Measurements from ENCODE around the gene PROK1. TPM values are rescaled to one million over a fixed set of nuclear protein-coding genes. Genes with fewer than 3 reads are reported as not detected.
A peak's percentile ranks its signal among the peaks of the same experiment; 100 is the strongest.

The PROK1 gene
- total and polyA plus RNA-seq, 2 experiments from 2014 or later = not detected

GRCh38 chr1:110477041-110477440 is 26.1 kb downstream of the PROK1 start:
- H3K36me3 Mint-ChIP-seq (ENCODE audit: low read depth) = no peaks in the 10 kb centered on the region
- TF ChIP-seq ZNF462 (CRISPR knock-in tag; IDR thresholded peaks at IDR 0.05) (no peak), CREB1 (CRISPR knock-in tag; IDR thresholded peaks at IDR 0.05; ENCODE audit: low read depth) (no peak), POLR2AphosphoS5 (IDR thresholded peaks at IDR 0.05; ENCODE audit: low read depth) (no peak)
- peaks cover 2% of the 10 kb centered on the region; the same call in 1 of the 2 replicates for H3K4me1 ChIP-seq (ENCODE audit: insufficient read depth)
- peaks cover 15% of the 10 kb centered on the region for H3K27me3 Mint-ChIP-seq (ENCODE audit: insufficient read depth, low read depth, poor library complexity)
- H2AFZ ChIP-seq = peak overlapping the region; percentile 80; the same call in 1 of the 2 replicates
- no peak overlapping the region for H3K4me2 ChIP-seq
- H3K27me3 ChIP-seq (ENCODE audit: insufficient read depth) = no peaks in the 10 kb centered on the region
- no peaks in the 10 kb centered on the region for H3K36me3 ChIP-seq (ENCODE audit: insufficient read depth)
- H3K27ac ChIP-seq (ENCODE audit: low read depth) = no peak overlapping the region
- no peak overlapping the region; the same call in 1 of the 2 replicates for H3K27ac Mint-ChIP-seq
- ATAC-seq (no peak), DNase-seq (ENCODE audit: low spot score) (no peak)
- H3K4me1 Mint-ChIP-seq = peaks cover 29% of the 10 kb centered on the region
- no peaks in the 10 kb centered on the region for H3K79me2 ChIP-seq (replicated peaks; ENCODE audit: insufficient read depth)
- H3F3A ChIP-seq (replicated peaks; ENCODE audit: low read depth) = no peaks in the 10 kb centered on the region
- H4K20me1 ChIP-seq (replicated peaks; ENCODE audit: insufficient read depth) = no peaks in the 10 kb centered on the region
- H3K4me3 Mint-ChIP-seq = no peak overlapping the region
- H3K9me3 Mint-ChIP-seq = no peaks in the 10 kb centered on the region
- no peaks in the 10 kb centered on the region for H3K9me2 ChIP-seq (ENCODE audit: insufficient read depth)
- H3K4me3 ChIP-seq = no peak overlapping the region

GRCh38 chr1:110477445-110477957 is 26.6 kb downstream of the PROK1 start:
- H3K79me2 ChIP-seq (replicated peaks; ENCODE audit: insufficient read depth) = no peaks in the 10 kb centered on the region
- no peaks in the 10 kb centered on the region for H3K9me3 Mint-ChIP-seq
- no peaks in the 10 kb centered on the region for H3F3A ChIP-seq (replicated peaks; ENCODE audit: low read depth)
- no peaks in the 10 kb centered on the region for H3K36me3 ChIP-seq (ENCODE audit: insufficient read depth)
- H3K27me3 ChIP-seq (ENCODE audit: insufficient read depth) = no peaks in the 10 kb centered on the region
- ATAC-seq (peak; percentile 87), DNase-seq (ENCODE audit: low spot score) (peak; percentile 50)
- H3K36me3 Mint-ChIP-seq (ENCODE audit: low read depth) = no peaks in the 10 kb centered on the region
- no peak overlapping the region for H3K4me2 ChIP-seq
- H3K27ac ChIP-seq (ENCODE audit: low read depth) = no peak overlapping the region
- peaks cover 13% of the 10 kb centered on the region for H3K27me3 Mint-ChIP-seq (ENCODE audit: insufficient read depth, low read depth, poor library complexity)
- H4K20me1 ChIP-seq (replicated peaks; ENCODE audit: insufficient read depth) = no peaks in the 10 kb centered on the region
- H3K4me3 Mint-ChIP-seq = no peak overlapping the region
- no peak overlapping the region for H3K4me3 ChIP-seq
- H3K4me1 ChIP-seq (ENCODE audit: insufficient read depth) = peaks cover 6% of the 10 kb centered on the region; the same call in 1 of the 2 replicates
- H3K9me2 ChIP-seq (ENCODE audit: insufficient read depth) = no peaks in the 10 kb centered on the region
- peaks cover 34% of the 10 kb centered on the region for H3K4me1 Mint-ChIP-seq
- peak overlapping the region; percentile 54; the same call in 1 of the 2 replicates for H3K27ac Mint-ChIP-seq
- peak overlapping the region; percentile 80; the same call in 1 of the 2 replicates for H2AFZ ChIP-seq
- no peak for TF ChIP-seq JUNB (IDR thresholded peaks at IDR 0.05; ENCODE audit: unreplicated experiment)
- 0 out of 2 replicates have a peak, but pooled peaks have one; percentile 38 for TF ChIP-seq ZNF114 (CRISPR knock-in tag; IDR thresholded peaks at IDR 0.05)
- TF ChIP-seq ETS1 (IDR thresholded peaks at IDR 0.05) = no peak
- TF ChIP-seq EZH2 (IDR thresholded peaks at IDR 0.05; ENCODE audit: low read depth, unreplicated experiment) = no peak
- TF ChIP-seq REST (IDR thresholded peaks at IDR 0.05; ENCODE audit: unreplicated experiment) = no peak
- no peak for TF ChIP-seq POLR2AphosphoS5 (IDR thresholded peaks at IDR 0.05; ENCODE audit: low read depth)
- no peak for TF ChIP-seq STAT1 (IDR thresholded peaks at IDR 0.05; ENCODE audit: unreplicated experiment)
- no peak for TF ChIP-seq EZH2phosphoT487 (IDR thresholded peaks at IDR 0.05; ENCODE audit: unreplicated experiment)
